ENCODE measurements around the gene SPHK1.
A peak's percentile ranks its signal among the peaks of the same experiment; 100 is the strongest.

Gene SPHK1

DNA sequence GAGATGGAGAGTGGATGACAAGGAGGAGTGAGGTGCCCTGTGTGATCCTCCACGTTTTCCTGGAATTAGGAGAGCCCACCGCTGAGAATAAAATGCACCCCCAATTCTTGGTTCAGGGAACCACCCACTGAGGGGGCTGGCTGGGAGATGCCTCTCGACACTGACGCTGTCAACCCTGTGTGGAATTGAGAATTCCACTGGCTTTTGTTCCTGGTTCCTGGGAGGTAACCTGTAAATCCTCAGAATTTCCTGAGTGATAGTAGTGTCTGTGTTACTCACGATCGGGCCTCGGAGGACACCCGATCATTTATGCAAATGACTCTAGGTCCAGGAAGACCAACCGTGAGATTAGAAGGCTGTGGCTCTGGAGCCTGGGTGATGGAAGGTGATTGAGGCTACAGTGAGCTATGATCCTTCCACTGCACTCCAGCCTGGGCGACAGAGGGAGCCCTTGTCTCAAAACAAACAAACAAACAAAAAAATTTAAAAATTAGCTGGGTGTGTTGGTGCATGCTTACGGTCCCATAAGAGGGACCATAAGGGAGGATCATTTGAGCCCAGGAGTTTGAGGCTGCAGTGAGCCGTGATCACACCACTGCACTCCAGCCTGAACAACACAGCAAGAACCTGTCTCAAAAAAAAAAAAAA lies 19.0 kb upstream of the SPHK1 start:
- no peak for DNase-seq

DNA sequence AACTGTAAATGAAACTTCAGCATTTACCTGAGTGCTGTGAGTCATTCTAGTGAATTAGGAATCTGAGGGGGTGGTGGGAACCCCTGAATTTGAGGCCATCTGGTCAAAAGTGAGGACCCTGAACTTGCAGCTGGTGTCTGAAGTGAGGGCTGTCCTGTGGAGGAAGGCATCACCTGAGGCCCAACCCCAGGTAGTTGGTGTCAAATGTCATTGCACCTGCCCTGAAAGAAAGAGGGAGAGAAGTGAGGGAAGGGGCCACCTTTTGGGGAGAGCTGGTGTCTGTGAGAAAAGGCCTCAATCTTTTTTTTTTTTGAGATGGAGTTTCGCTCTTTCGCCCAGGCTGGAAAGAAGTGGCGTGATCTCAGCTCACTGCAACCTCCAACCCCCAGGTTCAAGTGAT lies 18.2 kb upstream of the SPHK1 start:
- DNase-seq = no peak

DNA sequence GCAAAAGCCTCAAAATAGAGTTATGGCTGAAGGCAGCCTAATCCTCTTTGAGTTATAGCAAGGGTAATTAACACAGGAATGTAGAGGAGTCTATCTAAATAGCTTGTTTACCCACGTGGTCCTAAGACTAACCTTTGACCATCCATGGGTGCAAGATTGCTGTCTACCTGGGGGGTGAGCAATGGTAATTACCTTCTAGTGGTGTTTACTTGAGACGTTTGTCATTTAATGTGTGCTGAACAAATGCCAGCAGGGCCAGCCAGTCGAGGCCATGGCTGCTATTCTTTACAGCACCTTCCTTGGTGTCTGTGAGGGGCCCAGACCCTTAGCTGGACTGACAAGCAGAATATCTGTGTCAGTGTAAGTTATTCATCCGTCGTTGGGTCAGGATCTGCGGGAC lies 16.8 kb upstream of the SPHK1 start:
- no peak for DNase-seq

DNA sequence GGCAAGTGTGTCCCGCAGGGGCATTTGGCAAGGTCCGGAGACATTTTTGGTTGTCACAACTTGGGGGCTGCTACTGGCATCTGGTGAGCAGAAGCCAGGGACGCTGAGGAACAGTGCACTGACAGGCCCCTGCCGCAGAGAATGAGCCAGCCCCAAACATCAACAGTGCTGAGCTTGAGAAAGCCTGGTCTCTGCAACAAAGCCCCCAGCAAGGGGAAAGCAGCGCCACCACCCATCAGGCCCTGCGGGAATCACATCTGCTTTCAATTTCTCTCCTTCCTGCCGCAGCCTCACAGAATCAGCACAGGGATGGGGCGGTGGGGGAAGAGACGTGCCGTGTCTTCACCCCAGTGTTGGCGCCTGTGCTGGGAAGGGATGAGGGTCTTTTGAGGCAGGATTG lies 15.9 kb upstream of the SPHK1 start:
- DNase-seq = no peak

DNA sequence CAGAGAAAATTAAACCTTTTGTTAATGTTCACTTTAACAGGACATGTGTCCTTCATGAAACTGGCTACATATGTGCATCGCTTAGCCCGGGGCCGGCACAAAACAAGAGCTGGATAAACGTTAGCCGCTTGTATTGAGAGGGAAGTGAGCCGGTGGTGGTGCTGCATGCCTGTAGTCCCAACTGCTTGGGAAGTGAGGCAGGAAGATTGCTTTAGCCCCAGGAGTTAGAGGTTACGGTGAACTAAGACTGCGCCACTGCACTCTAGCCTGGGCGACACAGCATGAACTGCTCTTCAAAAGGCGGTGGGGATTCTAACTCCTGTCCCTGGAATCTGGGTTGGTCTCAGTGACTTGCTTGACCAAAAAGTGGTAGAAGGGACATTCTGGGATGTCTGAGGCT lies 15.0 kb upstream of the SPHK1 start:
- DNase-seq = no peak

DNA sequence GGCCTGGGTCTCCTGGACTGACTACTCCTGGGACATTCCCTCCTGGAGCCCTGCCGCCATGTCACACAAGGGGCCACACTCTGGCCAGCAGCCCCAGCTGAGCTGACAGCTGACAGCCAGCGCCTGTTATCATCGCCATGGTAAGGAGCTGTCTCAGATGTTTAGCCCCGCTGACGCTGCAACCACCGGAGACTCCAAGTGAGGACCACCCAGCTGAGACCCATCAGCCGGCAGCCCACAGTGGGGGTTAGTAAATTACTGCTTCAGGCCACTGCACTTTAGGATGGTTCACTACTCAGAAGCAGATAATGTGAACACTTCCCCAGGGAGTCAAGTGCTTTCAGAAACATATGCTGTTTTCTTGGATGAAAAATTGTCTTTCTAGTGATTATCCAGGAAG lies 14.6 kb upstream of the SPHK1 start:
- DNase-seq = no peak

DNA sequence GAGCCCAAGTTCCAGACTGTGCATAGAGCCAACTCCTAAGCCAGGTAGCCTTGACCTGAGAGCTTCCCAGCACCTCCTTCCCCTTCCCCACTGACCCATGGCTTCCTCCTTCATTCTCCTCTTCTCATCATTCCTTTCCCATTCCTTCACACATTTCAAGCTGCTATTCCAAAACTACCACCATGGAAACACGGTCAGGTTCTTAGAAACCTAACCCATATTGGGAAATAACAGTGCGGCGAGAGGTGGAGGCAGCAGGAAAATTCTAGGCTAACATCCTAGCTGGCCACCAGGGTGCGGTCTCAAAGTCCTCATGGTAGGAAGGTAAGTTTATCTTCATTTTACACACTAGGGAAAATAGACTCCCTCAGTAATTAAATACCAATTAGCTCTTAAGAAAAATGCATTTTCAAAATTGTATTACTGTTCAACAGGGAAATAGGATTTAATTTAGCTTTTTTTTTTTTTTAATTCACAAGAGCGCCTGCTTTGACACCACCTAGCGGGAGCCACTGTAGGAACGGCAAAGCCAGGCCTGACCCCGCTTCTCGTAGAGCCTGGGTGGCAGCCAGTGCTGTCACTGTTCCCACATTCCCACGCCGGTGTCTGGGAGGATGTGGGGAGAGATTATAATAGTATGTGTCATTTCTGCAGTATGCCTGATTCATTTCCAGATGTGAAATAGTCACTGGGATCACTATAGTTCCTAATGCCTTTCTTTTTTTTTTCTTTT lies 14.0 kb upstream of the SPHK1 start:
- DNase-seq = no peak

DNA sequence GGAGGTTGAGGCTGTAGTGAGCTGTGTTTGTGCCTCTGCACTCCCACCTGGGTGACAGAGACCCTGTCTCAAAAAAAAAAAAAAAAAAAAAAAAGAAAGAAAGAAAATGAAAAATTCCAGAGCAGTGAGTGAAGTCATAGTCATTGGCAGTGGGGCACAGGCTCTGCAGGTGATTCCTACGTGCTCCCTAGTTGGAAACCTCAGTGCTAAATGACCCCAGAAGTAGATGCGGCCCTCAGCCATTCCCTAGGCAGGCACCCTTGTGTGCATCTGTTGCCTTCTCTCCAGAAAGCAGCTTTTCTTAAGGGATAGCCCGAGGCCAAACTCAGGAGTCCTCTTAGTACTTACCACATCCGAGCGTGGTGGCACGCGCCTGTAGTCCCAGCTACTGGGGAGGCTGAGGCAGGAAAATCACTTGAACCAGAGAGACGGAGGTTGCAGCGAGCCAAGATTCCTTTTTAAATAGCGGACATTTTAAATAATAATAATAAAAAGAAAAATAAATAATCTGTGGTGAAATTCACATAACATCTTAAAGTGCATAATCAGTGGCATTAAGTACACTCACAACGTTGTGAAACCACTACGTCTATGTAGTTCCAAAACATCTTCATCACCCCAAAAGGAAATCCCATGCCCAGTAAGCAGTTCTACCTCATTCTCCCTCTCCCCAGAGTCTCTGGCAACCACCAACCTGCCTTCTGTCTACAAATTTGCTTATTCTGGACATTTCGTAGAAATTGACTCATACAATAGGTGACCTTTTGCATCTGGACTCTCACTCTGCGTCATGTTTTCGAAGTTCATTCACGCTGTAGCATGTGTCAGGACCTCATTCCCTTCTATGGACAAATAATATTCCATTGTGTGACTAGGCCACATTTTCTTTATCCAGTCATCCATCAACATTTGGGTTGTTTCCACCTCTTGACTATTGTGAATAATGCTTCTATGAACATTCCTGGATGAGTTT lies 12.5 kb upstream of the SPHK1 start:
- no peak for DNase-seq

DNA sequence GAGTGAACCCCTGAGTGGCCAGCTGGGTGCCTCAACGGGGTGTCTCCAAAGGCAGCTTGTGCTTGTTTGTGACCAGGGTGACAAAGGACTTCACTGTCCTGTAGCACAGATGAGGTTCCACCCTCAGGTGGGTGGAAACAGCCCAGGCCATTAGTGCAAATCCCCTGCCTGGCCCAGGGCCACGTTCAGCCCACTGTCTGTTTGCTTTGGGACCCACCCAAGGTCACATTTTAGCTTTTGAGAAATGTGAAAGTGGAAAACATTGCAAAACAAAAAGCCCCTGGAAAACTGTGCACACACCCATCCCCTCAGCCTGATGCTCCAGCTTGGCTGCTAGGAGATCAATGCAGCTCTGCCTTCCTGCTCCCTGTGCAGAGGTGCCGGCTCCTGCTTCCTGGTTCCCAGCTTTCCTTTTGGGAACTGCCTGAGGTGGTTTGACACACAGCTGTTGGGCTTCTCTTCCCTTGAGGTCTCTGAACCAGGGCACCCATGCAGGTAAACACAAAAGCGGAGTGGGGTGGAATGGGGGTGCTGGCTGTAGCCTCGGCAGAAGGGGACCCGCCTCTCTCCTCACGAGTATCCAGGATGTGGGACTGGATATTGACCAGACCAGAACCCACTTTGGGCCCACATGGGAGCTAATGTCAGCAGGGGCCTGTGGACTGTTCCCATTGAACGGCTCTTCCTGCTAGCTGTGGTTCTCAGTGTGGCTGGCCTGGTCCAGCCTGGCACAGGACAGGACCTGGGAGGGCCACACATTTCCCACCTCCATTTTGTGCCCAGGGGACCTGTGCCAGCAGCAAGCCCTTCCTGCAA lies 7.9 kb upstream of the SPHK1 start:
- no peak for DNase-seq

DNA sequence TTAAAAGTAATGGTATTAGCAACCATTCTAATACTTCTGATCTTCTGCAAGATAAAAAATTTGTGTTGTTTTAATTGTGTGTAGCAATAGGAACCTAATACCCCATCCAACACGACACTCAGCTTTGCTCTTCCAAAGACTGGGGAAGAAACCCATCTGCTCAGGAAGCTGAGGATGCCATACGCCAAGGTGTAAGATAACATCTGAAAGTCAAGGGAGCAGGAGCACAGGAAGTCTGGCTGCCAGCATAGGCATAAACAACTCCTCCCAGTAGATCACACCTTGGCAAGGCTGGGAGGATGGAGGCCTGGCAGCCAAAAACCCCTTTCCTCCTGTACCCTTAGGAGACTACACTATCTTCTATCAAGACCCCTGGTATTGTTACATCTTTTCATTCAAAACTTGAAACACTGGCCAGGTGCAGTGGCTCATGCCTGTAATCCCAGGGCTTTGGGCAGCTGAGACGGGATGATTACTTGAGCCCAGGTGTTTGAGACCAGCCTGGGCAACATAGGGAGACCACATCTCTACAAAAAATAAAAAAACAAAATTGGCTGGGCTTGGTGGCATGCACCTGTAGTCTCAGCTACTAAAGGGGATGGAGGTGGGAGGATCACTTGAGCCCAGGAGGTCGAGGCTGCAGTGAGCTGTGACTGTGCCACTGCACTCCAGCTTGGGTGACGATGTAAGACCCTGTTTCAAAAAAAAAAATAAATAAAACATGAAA lies 5.7 kb upstream of the SPHK1 start:
- no peak for DNase-seq

DNA sequence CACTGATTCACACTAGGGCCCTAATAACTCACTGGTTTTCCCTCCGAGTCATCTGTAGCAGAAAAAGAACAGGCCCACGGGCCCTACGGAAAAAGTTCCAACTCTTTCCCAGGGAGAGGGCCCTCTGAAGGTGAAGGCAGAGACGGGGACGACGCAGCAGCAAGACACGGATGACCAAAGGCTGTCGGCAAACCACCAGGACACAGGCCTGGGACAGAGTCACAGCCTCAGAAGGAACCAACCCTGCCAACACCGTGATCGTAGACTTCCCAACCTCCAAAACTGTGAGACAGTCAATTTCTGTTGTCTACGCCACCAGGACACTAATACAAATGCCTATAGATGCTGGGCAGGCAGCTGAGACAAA lies 5.2 kb upstream of the SPHK1 start:
- DNase-seq = no peak

DNA sequence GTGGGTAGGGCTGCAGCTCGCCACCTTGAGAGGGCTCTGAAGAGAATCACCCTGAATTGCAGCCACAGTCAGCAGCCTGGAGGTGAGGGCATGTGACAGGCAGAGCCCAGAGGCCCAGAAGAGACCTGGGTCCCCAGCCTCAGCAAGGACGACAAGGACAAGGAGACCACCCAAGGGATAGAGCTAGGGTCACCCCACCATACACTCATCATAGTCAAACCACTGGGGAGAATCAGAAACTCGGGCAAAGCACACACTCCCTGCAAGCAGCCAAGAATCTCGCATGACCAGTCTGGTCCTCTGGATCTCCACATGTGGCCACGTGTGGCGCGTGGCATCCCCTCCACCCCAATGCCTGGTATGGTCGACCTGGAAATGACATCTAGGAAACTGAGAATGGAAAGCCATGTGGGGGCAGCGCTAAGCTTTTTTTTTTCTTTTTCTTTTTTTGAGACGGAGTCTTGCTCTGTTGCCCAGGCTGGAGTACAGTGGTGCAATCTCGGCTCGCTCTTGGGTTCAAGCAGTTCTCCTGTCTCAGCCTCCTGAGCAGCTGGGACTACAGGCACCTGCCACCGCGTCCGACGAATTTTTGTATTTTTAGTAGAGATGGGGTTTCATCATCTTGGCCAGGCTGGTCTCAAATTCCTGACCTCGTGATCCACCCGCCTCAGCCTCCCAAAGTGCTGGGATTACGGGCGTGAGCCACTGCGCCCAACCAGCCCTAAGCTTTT lies 4.6 kb upstream of the SPHK1 start:
- DNase-seq = no peak

DNA sequence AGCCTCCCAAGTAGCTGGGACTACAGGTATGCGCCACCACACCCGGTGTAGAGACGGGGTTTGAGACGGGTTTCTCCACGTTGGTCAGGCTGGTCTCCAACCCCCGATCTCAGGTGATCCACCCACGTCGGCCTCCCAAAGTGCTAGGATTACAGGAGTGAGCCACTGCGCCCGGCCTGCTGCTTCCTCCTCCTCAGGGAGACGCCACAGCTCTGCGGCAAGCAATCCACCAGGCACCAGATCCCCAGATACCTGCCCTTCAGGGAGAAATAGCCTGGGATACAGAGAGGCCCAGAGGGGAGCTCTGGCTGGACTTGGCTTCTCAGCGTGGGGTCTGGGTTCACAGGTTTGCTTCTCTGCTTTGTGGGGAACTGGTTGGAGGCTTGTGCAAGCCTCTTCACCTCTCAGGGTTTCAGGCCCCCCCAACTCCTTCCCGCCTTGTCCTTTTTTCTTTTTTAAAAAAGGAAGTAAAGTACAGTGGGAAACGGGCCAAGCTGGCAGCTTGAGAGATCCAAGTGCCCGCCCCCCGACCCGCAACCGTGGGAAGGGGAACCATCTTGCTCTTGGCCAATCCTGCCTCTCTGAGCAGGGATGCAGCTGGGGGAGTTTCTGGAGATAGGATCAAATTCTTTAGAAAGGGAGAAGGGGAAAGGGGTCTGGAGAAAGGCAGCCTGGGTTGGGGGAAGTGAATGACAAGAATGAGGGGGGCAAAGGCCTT lies 2.6 kb upstream of the SPHK1 start:
- no peak for DNase-seq

DNA sequence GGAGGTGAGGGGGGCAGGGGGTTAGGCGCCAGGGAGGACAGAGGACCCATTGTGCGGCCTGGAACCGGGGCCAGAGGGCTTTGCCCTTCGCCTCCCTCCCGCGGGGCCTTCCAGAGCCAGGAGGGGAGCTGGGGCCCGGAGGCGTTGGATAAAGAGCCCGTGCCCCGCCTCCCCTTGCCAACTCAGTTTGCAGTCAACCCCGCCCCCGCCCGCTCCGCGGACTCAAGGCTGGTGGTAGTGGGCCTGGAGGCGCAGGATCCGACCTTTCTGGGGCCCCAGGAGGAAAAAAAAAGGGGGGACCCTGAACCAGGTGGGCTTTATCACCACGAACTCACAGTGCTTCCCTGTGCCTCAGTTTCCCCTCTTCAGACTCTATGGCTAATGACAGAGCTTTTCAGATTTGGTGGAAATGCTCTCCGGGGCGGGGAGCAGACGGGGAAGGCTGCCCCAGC lies 2.0 kb upstream of the SPHK1 start:
- no peak for DNase-seq

DNA sequence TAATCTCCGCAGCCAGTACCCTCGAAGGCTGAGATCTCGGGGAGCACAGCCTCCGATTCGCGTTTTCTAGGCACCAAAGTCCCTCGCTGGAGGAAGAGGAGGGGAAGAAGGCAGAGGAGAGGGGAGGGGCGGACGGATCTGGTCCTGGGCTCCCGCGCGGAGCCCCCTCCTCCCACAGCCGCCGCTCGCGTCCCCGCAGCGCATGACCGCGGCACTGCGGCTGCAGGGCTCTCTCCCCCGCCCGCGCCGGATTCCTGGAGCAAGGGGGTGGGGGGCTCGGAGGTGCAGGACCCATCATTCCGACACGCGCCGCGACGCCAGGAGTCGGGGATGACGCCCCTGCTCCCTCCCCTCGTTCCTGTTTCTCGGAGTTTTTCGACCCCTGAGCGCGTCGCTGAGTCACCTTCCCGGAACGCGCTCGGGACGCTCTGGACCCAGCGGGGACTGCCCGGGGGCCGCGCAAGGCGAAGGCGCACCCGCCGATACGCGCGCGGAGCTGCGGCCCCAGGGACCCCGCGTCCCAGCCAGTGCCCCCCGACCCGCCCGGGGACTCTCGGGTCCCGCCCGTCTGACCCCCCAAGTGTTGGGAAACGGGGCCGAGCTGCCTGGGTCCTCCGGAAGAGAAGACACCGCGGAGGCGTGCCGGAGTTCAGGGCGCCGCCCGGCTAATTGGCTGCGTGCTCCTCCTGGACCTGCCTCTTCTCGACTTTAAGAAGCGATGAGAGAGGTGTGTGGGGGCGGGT lies 1.4 kb upstream of the SPHK1 start:
- DNase-seq = peak; percentile 31

DNA sequence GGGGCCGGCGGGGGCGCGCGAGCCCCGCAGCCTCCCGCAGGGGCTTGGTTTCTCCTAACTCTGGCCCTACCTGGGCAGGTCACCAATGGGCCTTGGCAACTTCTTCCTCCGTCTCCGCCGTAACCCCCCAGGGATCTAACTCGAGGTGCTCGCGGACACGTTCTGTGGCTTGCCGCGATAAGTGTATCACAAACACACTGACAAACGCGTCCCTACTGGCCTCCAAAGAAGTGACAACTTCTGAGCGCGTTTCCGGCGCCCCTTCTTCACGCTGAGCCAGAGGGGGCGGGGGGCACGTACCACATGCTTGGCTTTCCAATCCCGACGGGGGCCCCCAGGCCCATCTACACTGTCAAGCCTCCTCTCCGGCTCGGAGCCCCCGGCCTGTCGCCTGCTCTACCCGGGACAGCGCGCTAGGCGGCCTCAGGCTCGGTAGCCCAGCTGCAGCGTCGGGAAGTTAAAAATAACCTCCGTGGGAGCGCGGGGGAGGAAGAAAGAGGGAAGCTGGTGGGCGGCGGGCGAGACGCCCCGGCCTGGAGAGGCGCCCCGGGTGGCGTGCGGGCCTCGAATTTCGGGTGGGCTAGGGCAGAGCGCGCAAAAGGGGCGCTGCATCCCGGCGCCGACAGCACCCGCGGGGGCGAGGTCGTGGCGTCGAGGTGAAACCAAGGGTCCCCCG lies 725 bp upstream of the SPHK1 start:
- DNase-seq = peak; percentile 14

DNA sequence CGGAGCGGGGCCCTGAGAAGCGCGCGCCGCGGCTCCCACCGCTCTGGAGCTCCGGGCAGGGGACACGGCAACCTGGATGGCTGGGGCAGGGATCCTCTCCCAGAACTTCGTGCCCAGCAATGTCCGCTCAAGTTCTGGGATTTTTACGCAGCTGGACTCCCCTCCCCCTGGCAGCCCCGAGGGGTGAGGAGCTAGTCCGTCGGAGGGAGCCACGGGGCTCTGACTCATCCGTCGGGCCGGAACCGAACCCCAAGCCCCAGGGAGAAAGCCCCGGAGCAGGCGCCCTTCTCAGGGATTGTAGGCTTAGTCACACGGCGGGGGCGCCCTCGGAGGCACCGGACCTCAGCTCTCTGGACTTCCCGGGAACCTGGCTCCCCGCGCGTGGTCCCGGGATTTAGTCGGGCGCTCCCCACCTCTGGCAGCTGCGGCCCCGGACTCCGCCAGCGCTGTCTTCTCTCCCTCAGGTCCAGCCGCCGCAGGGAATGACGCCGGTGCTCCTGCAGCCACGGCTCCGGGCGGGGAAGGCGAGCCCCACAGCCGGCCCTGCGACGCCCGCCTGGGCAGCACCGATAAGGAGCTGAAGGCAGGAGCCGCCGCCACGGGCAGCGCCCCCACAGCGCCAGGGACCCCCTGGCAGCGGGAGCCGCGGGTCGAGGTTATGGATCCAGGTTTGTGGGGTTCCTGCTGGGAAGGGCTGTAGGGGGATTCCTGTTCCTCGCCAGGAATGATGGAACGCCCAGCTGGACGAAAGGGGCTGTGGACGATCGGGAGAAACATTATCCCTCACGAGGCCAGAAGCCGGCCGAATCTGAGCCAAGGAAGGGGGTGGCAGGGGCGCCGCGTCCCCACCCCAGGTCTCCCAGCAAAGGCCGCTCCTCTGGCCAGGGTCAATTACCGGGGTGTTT lies 830 bp downstream of the SPHK1 start:
- DNase-seq = peak; percentile 38
